CD1c-positive myeloid dendritic cell (primary cell): Measurements from ENCODE around the gene FAM240A.
"Not testable (repeated sequence)": the region's sequence is repeated elsewhere in the genome, so short reads cannot be mapped to it uniquely, and the experiment has no call there.

Experiments used
- DNase-seq: peaks from one replicate; pipeline ENCODE4 v3.0.0-alpha.2; 2016; ENCODE audit errors: extremely low spot score

Gene FAM240A

GRCh38 chr3:46612324-46612723, at the start of gene FAM240A:
Gene FAM240A (plus strand): TSS chr3:46612525. CDS start chr3:46612684, 159 bp downstream.
- no peak for DNase-seq

DNA sequence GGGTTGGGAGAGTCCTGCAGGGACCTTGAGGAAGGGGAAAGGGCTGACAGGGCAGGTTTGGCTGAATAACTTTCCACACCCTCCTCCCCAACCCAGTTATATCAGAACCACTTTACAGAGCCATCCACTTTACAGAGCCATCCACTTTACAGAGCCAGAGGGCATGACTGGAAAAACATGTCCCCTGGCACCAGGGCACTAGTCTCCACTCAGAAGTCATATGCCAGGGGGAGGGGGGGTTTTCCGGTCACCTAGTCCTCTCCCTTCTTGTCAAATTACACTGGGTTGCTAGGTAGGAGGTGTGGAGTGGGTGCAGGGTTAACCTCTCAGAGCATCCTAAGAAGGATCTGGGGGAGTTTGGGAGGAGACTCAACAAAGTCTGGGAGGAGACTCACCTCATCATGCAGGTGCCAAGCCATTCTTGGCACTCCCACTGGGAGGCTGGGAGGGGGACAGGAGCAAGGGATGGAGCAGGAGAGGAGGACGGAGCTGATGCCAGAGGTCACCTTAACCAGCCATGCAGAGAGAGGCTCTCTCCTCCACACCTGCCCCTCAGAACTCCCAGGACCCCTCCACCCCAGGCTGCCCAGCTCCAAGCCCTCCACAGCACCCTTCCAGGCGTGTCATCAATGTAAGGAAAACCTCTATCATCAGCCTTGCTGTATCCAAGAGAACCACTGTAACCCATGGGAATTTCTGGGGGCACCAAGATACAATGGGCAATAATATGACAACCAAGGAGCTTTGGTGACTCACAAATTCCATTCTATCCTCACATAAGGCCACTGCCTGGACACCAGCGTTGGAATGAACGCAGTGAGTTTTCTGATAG, 47.9 kb upstream of the FAM240A start:
- no peak for DNase-seq

DNA sequence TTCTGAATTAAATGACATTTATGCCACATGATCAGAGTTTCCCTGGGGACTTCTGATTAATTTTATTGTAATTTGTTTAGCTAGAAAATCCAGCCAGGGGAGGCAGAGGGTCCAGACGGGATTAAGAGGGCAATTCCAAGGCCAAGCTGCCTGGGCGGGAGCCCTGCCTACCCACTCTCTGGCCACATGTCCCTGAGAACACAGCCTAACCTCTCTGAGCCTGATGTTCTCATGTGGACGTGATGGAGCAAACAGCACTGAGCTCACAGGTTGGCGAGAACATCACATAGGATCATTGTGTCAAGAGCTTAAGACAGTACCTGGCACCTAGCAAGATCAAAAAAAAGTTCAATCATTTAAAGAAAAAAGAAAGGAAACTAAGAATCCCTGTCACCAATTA, 47.2 kb upstream of the FAM240A start:
- no peak for DNase-seq

DNA sequence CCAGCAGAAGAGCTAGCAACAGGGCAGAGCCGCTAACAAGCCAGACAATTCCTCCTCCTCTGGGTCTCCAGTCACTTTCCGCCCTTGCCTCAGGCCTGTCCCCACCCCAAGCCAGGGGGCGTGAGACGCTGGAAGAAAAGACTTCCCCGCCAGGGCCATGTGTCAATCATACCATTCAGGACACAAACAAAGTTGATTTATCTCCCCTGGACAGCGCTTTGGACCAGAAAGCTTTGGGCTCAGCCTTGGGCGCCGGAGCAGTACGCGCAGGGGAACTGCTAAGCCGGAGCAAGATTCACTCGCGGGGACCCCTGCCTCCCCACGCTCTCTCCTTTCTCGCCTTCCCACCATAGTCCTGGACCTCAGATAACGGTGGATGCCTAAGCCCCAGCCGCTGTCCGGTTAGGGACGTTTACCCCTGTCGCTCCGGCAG, 46.7 kb upstream of the FAM240A start:
- DNase-seq, result no peak

GRCh38 chr3:46566040-46566641, 46.2 kb upstream of the FAM240A start, which contains the start of gene LRRC2:
Gene LRRC2 (minus strand): TSS chr3:46566302. CDS start chr3:46551591, 14,711 bp downstream.
- peak; percentile 9 for DNase-seq

DNA sequence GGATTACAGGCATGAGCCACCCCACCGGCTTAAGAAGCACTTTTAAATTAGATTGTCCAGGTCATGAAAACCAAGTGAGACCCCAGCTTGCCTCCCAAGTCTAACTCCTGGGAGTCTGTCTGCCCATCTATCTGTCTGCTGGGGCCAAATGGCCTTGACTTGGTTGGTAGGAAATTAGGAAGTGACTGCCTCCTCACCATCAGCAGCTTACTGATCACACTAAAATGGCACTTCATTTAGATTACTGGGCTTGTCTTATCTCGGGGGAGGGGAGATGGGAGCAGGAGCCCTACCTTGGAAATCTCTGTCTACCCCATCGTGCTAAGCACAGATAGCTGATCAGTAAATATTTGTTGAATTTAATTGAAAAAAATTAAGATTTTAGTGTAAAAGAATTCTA, 40.6 kb upstream of the FAM240A start:
- no peak for DNase-seq

DNA sequence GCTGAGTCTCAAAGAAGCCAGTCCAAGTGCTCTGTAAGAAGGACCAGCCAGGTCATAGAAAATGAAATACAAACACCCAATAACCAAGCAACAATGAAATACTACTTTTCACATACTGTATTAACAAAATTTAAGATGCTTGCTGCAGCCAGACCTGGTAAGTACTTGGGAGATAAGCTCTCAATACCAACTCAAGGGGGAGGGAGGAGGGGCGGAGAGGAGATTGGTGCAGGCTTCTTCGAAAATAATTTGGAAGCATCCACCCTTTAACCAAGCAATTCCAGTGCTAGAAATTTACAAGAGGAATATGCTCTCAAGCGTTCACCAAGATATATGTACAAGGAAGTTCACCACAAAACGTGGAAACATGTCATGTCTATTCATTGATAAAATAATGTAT, 38.6 kb upstream of the FAM240A start:
- no peak for DNase-seq

DNA sequence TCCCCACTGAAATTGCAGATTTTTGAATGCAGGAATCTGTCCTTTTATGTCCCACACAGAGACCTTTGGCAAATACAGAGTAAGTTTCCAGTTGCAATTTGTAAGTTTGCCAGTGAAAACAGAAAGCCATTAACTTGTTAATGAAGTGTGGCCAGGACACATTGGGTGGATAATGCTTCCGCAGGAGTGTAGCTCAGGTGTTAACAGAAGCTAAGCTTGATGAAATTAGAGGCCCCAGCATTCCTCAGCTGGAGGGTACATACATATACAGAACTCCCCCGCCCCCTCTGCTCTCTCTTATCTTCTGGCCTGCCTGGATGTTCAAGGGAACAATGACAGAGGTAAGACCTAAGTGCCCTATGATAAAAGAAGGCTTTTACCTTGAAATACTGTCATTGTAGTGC, 38.1 kb upstream of the FAM240A start:
- DNase-seq, result no peak

DNA sequence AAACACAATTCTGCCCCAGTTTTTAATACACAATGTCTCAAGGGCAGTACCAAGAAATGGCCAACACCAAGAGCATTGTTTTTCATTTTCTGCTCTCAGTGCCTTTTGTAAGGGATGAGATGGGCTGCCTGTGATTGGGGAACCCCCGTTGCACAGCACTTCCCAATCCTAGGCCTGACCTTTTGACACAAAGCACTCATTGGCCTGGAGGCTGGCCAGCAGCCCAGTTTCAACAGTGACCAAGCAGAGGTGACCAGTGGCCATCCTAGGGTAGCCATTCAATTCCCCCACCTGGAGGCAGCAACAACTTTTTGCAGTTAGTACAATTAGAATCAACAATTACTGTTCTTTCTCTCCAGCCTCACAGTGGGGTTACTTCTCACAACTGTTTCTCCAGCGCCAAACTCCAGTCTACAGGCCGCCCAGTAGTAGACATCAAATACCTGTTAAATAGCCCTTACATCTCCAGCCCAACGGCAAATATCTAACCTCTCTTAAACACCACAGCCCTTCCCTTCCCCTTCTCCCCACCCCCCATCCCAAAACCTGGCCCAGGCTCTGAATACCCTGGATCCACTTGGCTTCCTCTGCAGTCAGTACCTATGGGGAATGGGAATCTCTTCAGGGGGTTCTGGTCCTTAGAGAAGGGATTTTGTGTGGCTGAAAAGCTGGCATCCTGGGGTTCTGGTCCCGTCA, 37.3 kb upstream of the FAM240A start:
- no peak for DNase-seq

DNA sequence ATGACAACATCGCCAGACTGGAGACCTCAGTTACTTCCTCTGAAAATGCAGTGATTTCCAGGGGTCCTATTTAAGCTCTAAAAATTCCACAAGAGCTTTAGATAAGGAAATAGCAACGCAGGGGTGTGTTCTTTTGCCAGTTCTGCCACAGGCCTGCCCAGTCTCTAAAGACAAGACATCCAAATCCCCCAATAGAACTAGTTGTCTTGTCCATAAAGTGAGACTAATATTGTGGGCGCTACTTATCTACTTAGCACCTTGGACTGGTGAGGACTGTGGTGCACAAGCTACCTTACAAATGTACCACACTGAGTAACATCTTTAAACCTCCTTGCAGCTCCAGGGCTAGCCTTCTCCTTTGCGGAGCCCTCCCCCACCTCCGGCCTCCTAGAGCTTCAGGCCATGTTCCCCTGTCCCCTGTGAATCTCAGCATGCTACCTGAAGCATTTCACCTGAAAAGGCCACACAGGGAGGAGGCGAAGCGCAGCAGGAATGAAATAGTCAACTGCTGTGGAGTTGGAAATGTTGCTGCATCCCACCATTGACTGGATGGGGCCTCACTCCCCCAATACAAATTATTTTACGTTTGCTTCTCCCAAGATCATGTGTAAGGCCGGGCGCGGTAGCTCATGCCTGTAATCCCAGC, 36.6 kb upstream of the FAM240A start:
- DNase-seq, result no peak

- DNase-seq, result no peak
Observed at GRCh38 chr3:46576386-46576785, 35.9 kb upstream of the FAM240A start.

DNA sequence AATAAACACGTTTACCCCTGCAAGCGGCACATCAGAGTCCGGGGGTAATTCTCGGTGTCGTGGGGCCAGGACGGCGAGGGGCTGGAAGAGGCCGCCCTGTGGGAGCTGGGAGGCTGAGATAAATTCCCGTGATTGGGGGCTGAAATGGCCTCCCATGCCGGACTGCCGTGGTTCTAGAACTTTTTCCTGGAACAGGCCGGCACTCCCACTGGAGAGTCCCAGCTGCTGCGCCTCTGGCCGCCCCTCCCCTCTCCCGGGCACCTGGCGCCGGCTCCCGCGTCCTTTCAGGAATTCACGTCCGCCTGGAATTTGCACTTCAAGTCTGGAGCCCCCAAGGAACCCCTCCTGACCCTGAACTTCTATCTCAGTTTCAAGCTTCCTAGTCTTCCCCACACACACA, 35.4 kb upstream of the FAM240A start:
- DNase-seq, result no peak

GRCh38 chr3:46577580-46578249, 34.6 kb upstream of the FAM240A start:
- DNase-seq, result not testable (repeated sequence)

GRCh38 chr3:46578973-46579755, 33.2 kb upstream of the FAM240A start:
- peak; percentile 8 for DNase-seq

GRCh38 chr3:46579756-46580286, 32.5 kb upstream of the FAM240A start:
- no peak for DNase-seq

DNA sequence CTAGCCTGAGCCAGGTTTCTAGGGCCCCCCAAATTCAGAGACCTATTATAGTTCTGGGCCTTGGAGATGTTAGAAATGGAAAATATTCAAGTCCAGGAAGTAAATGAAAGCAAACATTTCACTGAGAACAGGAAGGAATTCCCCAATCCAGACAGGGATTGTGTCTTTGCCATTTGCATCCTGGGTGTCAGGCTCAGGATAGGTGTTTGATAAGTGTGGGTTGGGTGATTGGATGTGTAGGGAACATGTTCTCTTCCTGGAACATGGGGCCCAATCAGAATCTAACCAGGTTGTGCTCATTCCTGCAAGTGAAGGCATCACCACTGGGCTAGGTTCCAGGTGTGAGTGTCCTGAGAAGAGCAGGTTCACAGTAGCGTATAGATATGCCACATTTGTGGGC, 31.6 kb upstream of the FAM240A start:
- DNase-seq, result no peak

DNA sequence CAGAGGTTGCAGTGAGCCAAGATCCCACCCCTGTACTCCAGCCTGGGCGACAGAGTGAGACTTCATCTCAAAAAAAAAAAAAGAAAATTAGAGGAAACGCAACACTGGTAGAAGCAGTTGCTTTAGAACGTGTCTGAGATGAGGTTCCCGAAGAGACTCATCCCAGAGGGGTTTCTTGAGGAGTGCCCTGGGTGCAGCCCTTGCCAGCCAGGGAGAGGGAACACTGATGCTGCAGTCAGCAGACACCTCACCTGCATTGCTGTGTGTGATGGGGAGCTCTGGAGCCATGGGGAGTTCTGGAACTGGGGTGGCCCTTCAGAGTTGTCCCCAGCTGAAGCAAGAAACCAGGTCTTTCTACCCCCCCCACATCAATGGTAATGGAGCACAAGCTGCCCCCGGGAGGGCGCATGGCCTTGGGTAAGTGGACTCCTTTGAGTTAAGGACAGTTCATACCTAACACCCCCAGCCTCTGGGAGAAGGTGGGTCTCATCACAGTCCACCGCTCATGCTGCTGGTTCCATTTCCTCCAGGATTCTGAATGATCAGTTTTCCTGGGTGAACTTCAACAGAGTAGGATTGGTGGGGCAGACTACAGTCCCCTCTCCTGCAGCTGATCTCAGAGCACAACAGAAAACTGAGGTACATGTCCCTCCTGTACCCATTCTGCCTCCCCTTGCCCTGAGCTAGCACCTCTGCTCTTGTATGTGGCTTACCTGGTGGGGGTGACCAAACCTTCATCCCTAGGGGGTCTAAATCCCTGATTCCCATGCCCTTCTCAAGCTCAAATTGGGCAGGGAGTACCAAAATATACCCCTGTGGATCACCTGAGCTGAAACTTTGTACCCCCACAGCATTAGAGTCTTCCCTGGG, 27.5 kb upstream of the FAM240A start:
- no peak for DNase-seq

DNA sequence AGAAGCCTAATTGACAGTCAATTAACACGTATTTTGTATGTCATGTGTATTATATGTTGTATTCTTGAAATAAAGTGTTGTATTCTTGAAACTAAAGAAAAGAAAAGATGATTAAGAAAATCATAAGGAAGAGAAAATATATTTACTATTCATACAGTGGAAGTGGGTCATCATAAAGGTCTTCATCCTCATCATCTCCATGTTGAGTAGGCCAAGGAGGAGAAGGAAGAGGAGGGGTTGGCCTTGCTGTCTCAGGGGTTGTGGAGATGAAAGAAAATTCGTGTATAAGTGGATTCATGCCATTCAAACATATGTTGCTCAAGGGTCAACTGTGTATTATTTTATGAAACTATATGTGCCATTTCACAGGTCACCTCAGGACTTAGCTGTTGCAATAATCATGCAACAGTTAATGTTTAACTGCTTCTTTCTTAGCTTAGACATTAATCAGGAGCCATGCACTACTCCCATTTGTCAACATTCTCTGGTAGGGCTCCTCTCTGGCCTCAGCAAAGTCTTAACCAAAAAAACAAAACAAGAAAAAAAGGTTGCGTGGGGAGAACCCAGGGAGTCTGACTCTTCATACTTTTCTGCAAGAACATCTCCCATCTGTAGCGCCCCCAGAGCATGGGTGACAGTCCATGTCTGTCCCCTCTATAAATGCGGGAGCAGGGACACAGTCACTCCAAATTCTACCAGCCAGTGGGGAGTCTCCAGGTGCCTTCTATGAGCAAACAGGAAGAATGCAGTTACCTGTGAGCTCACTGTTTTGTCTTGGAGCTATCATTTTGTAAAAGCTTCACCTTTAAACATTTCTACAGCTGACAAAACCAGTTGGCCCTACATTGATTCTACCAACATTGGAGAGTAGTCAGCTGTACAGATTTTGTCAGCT, 26.3 kb upstream of the FAM240A start:
- no peak for DNase-seq
